ENCODE data around the gene ZYX.
"Not testable (repeated sequence)": the region's sequence is repeated elsewhere in the genome, so short reads cannot be mapped to it uniquely, and the experiment has no call there.

Gene ZYX

GRCh38 chr7:143411976-143412708, 31.0 kb downstream of the ZYX start:
- H3K27ac ChIP-seq, result no peak overlapping the region
- TF ChIP-seq CTCF (conservative IDR thresholded peaks at IDR 0.05) (no peak), ZFX (IDR thresholded peaks at IDR 0.05) (no peak)

- TF ChIP-seq ZFX (IDR thresholded peaks at IDR 0.05) (no peak), CTCF (conservative IDR thresholded peaks at IDR 0.05) (no peak)
- no peak overlapping the region for H3K27ac ChIP-seq
Observed at GRCh38 chr7:143413123-143413522, 32.0 kb downstream of the ZYX start.

- H3K27ac ChIP-seq, result not testable (repeated sequence)
Observed at GRCh38 chr7:143415209-143415608, 34.1 kb downstream of the ZYX start.

- H3K27ac ChIP-seq, result no peak overlapping the region
- TF ChIP-seq CTCF (conservative IDR thresholded peaks at IDR 0.05), result no peak
- no peak for TF ChIP-seq ZFX (IDR thresholded peaks at IDR 0.05)
Observed at GRCh38 chr7:143415742-143416397, 34.7 kb downstream of the ZYX start.

- no peak overlapping the region for H3K27ac ChIP-seq
- TF ChIP-seq CTCF (conservative IDR thresholded peaks at IDR 0.05), result peak; percentile 95
- TF ChIP-seq ZFX (IDR thresholded peaks at IDR 0.05), result no peak
Observed at GRCh38 chr7:143416565-143417149, 35.5 kb downstream of the ZYX start.

- H3K27ac ChIP-seq, result no peak overlapping the region
- no peak for TF ChIP-seq CTCF (conservative IDR thresholded peaks at IDR 0.05)
- no peak for TF ChIP-seq ZFX (IDR thresholded peaks at IDR 0.05)
Observed at GRCh38 chr7:143417734-143418383, 36.7 kb downstream of the ZYX start.

- peak overlapping the region; percentile 32 for H3K27ac ChIP-seq
- TF ChIP-seq CTCF (conservative IDR thresholded peaks at IDR 0.05), result no peak
- TF ChIP-seq ZFX (IDR thresholded peaks at IDR 0.05), result no peak
Observed at GRCh38 chr7:143418681-143419458, 37.7 kb downstream of the ZYX start.

Data from C4-2B (cell line).